Ovary (tissue), 9 donors: ENCODE results near the gene TBC1D3B. TPM values are rescaled to one million over a fixed set of nuclear protein-coding genes. Genes with fewer than 3 reads are reported as not detected.

Experiments
- DNase-seq, 5 donors: peaks; one replicate each; pipeline ENCODE4 v3.0.0-alpha.2; 2019 to 2020
- H3K27ac ChIP-seq, 2 donors: fragments of 200-600 bp; one replicate each; pipeline versions ENCODE4 v1.5.1 to v1.8.0; 2019 to 2022
- H3K27me3 ChIP-seq: fragments of 200-600 bp; one replicate; pipeline ENCODE4 v1.8.0; 2022
- H3K36me3 ChIP-seq: fragments of 200-600 bp; sonication (generic); one replicate; pipeline ENCODE4 v1.5.1; 2019
- H3K4me1 ChIP-seq: one replicate; pipeline ENCODE4 v1.8.1; 2013; ENCODE audit warnings: mild to moderate bottlenecking, moderate library complexity; ENCODE audit not compliant: insufficient read depth
- H3K4me3 ChIP-seq: fragments of 200-600 bp; sonication (generic); one replicate; pipeline ENCODE4 v1.5.1; 2017
- H3K9me3 ChIP-seq, 2 donors: fragments of 200-600 bp in 1 of 2; sonication (generic) in 1 of 2; one replicate each; pipeline versions ENCODE4 v1.5.1 to v1.8.1; 2013 to 2019; ENCODE audit warnings: mild to moderate bottlenecking in 1 of 2, moderate library complexity in 1 of 2
- CTCF ChIP-seq, 3 donors: fragments of 450-650 bp in 2 of 3; fragments of 200-600 bp in 1 of 3; IDR thresholded peaks; one replicate each; pipeline versions ENCODE4 v1.5.1 to v1.8.0; 2016 to 2022; ENCODE audit warnings: antibody characterized with exemption in 3 of 3, mild to moderate bottlenecking in 1 of 3
- EP300 ChIP-seq: sonication (generic); formaldehyde crosslinking; IDR thresholded peaks from one replicate; pipeline ENCODE4 v1.6.1; 2017; ENCODE audit warnings: antibody characterized with exemption
- POLR2A ChIP-seq: fragments of 450-650 bp; IDR thresholded peaks from one replicate; pipeline ENCODE4 v1.6.1; 2017; ENCODE audit warnings: antibody characterized with exemption, mild to moderate bottlenecking, moderate library complexity
- WGBS, 3 donors: extraction: QIAGEN DNeasy Blood & Tissue Kit in 1 of 3; methylation state at CpG; one replicate each; pipeline versions ENCODE4 v1.1.5 to v1.1.7; 2013 to 2017; 5-methylcytosine and 5-hydroxymethylcytosine counted together
- intact Hi-C, 4 donors: fragments of 100-400 bp; cut with DNase I; formaldehyde crosslinking; loops; one replicate each; pipeline versions ENCODE4 v1.11.0 to v1.15.1; 2022 to 2023
- polyA plus RNA-seq, 2 donors: library from polyadenylated mRNA; stranded (reverse); fragments of 200-250 nt in 1 of 2; fragments of 350-450 nt in 1 of 2; fragmentation: Illumina TruSeq in 1 of 2; extraction: RNeasy Lipid Tissue Mini Kit (QIAGEN cat#74804) in 1 of 2; gene quantifications; one replicate each; pipeline ENCODE4 v1.2.3, GENCODE V29; 2013 to 2014
- total RNA-seq, 7 donors: library from RNA; depleted of rRNA in 2 of 7; stranded (reverse); fragments of >200 nt in 2 of 7; fragmentation: NEBNext Ultra II Directional in 3 of 7; extraction: Animal tissue kit (Norgen Biotek cat#: 25700) in 3 of 7; gene quantifications; one replicate each; pipeline versions ENCODE4 v1.1.0 to v1.2.4, GENCODE V29; 2016 to 2023
- donor health status: DM: no; HTN: no; CAD: no; lungs with moderate emphysema.
- donor health status: DM: no; HTN: no; CAD: no.
- donor health status: Bipolar disorder and iron deficiency.
- donor health status: DM: yes; HTN: yes; CAD: no.
- donor health status: DM: no; HTN: no; CAD: no.
- donor health status: DM: yes; HTN: yes; CAD: no.

The TBC1D3B gene
- total and polyA plus RNA-seq, 9 donors, result 1.1 to 11.5 (median 4.5) TPM; not detected in 1

- Histone ChIP-seq H3K4me3 (no peak overlapping the region), H3K27ac (no peak overlapping the region), H3K9me3 (no peaks in the 10 kb centered on the region), H3K4me1 (no peaks in the 10 kb centered on the region), H3K27me3 (no peaks in the 10 kb centered on the region), H3K36me3 (no peaks in the 10 kb centered on the region)
- intact Hi-C loops, result no loop called here
- DNase-seq, result no peak
- TF ChIP-seq EP300 (no peak), POLR2A (no peak), CTCF (IDR thresholded peaks at IDR 0.05) (no peak)
- 55 to 67% (median 57%) methylated on average over 4 of the region's 4 CpGs for WGBS, 3 donors
Measured at GRCh38 chr17:36151891-36152638, 24.4 kb downstream of the TBC1D3B start.

DNA sequence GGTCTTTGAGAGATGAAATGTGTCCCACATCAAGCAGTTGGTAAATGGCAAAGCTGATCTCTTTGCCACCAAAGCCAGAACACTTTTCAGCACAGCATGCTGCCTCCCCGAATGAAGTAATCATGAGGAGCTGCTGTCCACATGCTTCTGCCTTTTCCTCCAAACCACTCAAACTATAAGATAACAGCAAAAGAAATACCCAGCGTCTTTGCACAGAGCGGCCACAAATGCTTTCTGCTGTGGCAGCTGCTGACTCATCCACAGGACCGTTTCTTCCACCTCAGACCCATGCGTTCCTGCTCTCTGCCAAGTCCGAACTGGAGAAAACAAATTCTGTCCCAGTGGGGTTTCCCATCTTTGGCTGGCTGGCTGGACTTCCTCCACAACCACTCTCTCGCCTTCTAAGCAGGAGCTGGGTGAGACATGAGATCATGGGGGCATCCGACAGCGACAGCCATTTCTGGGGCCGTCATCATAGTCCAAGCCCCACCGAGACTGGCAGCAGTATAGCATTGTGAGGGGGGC is 27.1 kb downstream of the TBC1D3B start:
- TF ChIP-seq POLR2A (no peak), EP300 (no peak), CTCF (IDR thresholded peaks at IDR 0.05) (no peak)
- WGBS, 3 donors, result 21 to 32% (median 31%) methylated on average over 11 of the region's 11 CpGs
- Histone ChIP-seq H3K4me1 (no peaks in the 10 kb centered on the region), H3K27ac (no peak overlapping the region), H3K9me3 (no peaks in the 10 kb centered on the region), H3K27me3 (no peaks in the 10 kb centered on the region), H3K36me3 (no peaks in the 10 kb centered on the region), H3K4me3 (no peak overlapping the region)
- intact Hi-C loops, result loop anchor here in 1 of 4 donors (10.0 kb wide), 1 partner anchor 85 kb away; the partner anchor contains the start of gene CCL18
- DNase-seq, result peak; percentile 28 to 57 (median 31)

GRCh38 chr17:36148559-36149295 is 27.7 kb downstream of the TBC1D3B start:
- intact Hi-C loops, result loop anchor here in 1 of 4 donors (10.0 kb wide), 1 partner anchor 84 kb away; the partner anchor contains the start of gene CCL18
- Histone ChIP-seq H3K9me3 (no peaks in the 10 kb centered on the region), H3K27me3 (no peaks in the 10 kb centered on the region), H3K27ac (no peak overlapping the region), H3K4me1 (no peaks in the 10 kb centered on the region), H3K4me3 (no peak overlapping the region), H3K36me3 (no peaks in the 10 kb centered on the region)
- DNase-seq, result peak; percentile 21 to 73 (median 55)
- TF ChIP-seq EP300 (no peak), CTCF (IDR thresholded peaks at IDR 0.05) (peak; percentile 50 to 77 (median 52))
- 27 to 37% (median 31%) methylated on average over 6 of the region's 6 CpGs for WGBS, 3 donors

DNA sequence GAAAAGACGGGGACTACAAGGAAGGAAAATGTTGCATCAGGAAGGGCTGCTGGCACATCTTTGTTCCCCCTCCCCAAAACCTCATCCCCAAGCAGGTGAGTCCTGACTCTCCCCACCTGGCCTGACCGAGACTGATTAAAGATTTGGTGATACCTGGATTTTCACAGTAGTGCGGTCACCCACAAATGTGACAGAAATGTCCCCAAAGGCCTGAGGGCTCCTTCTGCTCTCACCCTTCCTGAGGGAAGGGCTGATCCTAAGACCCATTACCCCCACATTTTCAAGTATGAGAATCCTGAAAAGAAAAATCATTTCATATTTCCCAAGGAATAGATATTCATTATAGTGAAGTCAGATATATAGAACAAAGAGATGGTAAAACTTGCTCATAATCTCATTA is 28.8 kb downstream of the TBC1D3B start:
- Histone ChIP-seq H3K36me3 (no peaks in the 10 kb centered on the region), H3K4me3 (no peak overlapping the region), H3K9me3 (no peaks in the 10 kb centered on the region), H3K27ac (no peak overlapping the region), H3K4me1 (no peaks in the 10 kb centered on the region), H3K27me3 (no peaks in the 10 kb centered on the region)
- WGBS, 3 donors, result 65 to 88% (median 86%) methylated on average over 3 of the region's 3 CpGs
- no peak for DNase-seq
- no peak for TF ChIP-seq CTCF (IDR thresholded peaks at IDR 0.05)
- no peak for TF ChIP-seq EP300
- no peak for TF ChIP-seq POLR2A
- intact Hi-C loops, result loop anchor here in 1 of 4 donors (10.0 kb wide), 1 partner anchor 83 kb away; the partner anchor contains the start of gene CCL18
